IMR-90 (cell line): ENCODE data around the gene PSMD6. TPM values are rescaled to one million over a fixed set of nuclear protein-coding genes. Genes with fewer than 3 reads are reported as not detected.

Source experiments
- ATAC-seq: fragments of 200-7000 bp; cut with Tn5 transposase; 2 replicates; pipeline ENCODE4 v1.9.1; 2020; ENCODE audit warnings: low read depth, mild to moderate bottlenecking, moderate library complexity
- BruUV-seq: library from RNA; stranded (reverse); fragments of 400-500 nt; replicated peaks from 2 replicates; lab custom pipeline; 2021; lab: Mats Ljungman, UMichigan
- CTCF ChIA-PET: fragments of 300-600 bp; formaldehyde crosslinking; extraction: SDS; loops from one replicate; lab custom pipeline; 2021; ENCODE audit warnings: antibody characterized with exemption; lab: Yijun Ruan, JAX
- POLR2A ChIA-PET: fragments of 300-600 bp; sonication (Branson Sonifier 250); formaldehyde crosslinking; loops from one replicate; lab custom pipeline; 2022; ENCODE audit warnings: antibody characterized with exemption; ENCODE audit not compliant: unreplicated experiment; lab: Charles Lee
- DNase-seq: peaks from one replicate; pipeline ENCODE4 v3.0.0; 2013
- H2AFZ ChIP-seq: replicated peaks from 2 replicates; pipeline ENCODE3; 2013; ENCODE audit warnings: low read length, mild to moderate bottlenecking; ENCODE audit not compliant: poor library complexity
- H2AK5ac ChIP-seq: 2 replicates; pipeline ENCODE4 v1.6.1; 2013; ENCODE audit warnings: low read depth, low read length, inconsistent platforms
- H2AK9ac ChIP-seq: replicated peaks from 2 replicates; pipeline ENCODE3; 2013; ENCODE audit warnings: mild to moderate bottlenecking, low read depth, low read length, moderate library complexity; ENCODE audit not compliant: poor library complexity
- H2BK120ac ChIP-seq: 2 replicates; pipeline ENCODE4 v1.6.1; 2013; ENCODE audit warnings: low read depth, low read length, inconsistent platforms
- H2BK15ac ChIP-seq: 3 replicates; pipeline ENCODE4 v1.6.1; 2013; ENCODE audit warnings: low read depth, low read length, inconsistent platforms
- H2BK20ac ChIP-seq: 2 replicates; pipeline ENCODE4 v1.6.1; 2013; ENCODE audit warnings: low read depth, mild to moderate bottlenecking, inconsistent platforms, low read length, moderate library complexity
- H2BK5ac ChIP-seq: 2 replicates; pipeline ENCODE4 v1.6.1; 2013; ENCODE audit warnings: mild to moderate bottlenecking, low read depth, low read length, inconsistent platforms; ENCODE audit not compliant: poor library complexity, severe bottlenecking
- H3K14ac ChIP-seq: replicated peaks from 2 replicates; pipeline ENCODE4 v1.6.1; 2013; ENCODE audit warnings: low read depth, low read length, inconsistent platforms
- H3K18ac ChIP-seq: 2 replicates; pipeline ENCODE4 v1.6.1; 2013; ENCODE audit warnings: low read depth, low read length, control low read depth
- H3K23ac ChIP-seq: 2 replicates; pipeline ENCODE4 v1.6.1; 2013; ENCODE audit warnings: low read depth, low read length, inconsistent platforms
- H3K27ac ChIP-seq: 2 replicates; pipeline ENCODE4 v1.5.1; 2013; ENCODE audit warnings: mild to moderate bottlenecking, control low read depth, low read length; ENCODE audit not compliant: insufficient read depth
- H3K27me3 ChIP-seq: 2 replicates; pipeline ENCODE4 v1.6.1; 2013; ENCODE audit warnings: low read length; ENCODE audit not compliant: control insufficient read depth, insufficient read depth
- H3K36me3 ChIP-seq: 2 replicates; pipeline ENCODE4 v1.6.1; 2013; ENCODE audit warnings: low read length, mixed read lengths; ENCODE audit not compliant: control insufficient read depth, insufficient read depth
- H3K4ac ChIP-seq: 2 replicates; pipeline ENCODE4 v1.6.1; 2013; ENCODE audit warnings: low read depth, low read length, inconsistent platforms
- H3K4me1 ChIP-seq: 2 replicates; pipeline ENCODE4 v1.6.1; 2013; ENCODE audit warnings: low read length, mixed read lengths; ENCODE audit not compliant: control insufficient read depth, insufficient read depth
- H3K4me2 ChIP-seq: 2 replicates; pipeline ENCODE4 v1.6.1; 2013; ENCODE audit warnings: low read depth, mild to moderate bottlenecking, control low read depth, low read length, moderate library complexity
- H3K4me3 ChIP-seq: 2 replicates; pipeline ENCODE4 v1.5.1; 2013; ENCODE audit warnings: low read depth, mild to moderate bottlenecking, control low read depth, low read length, moderate library complexity; ENCODE audit not compliant: insufficient read depth
- H3K56ac ChIP-seq: 2 replicates; pipeline ENCODE4 v1.6.1; 2013; ENCODE audit warnings: low read length, inconsistent platforms; ENCODE audit not compliant: insufficient read depth; ENCODE audit errors: extremely low read depth
- H3K79me1 ChIP-seq, 2 experiments: 2 replicates each; pipeline ENCODE4 v1.6.1; 2013; ENCODE audit warnings: low read length in 2 of 2, inconsistent platforms in 1 of 2, low read depth in 1 of 2
- H3K9ac ChIP-seq: 2 replicates; pipeline ENCODE4 v1.6.1; 2013; ENCODE audit warnings: low read depth, low read length, control low read depth
- H3K9me1 ChIP-seq: 2 replicates; pipeline ENCODE4 v1.6.1; 2013; ENCODE audit warnings: low read length, inconsistent platforms; ENCODE audit not compliant: insufficient read depth
- H3K9me3 ChIP-seq: 2 replicates; pipeline ENCODE4 v1.6.1; 2013; ENCODE audit warnings: low read length; ENCODE audit not compliant: control insufficient read depth, insufficient read depth
- H4K20me1 ChIP-seq: 2 replicates; pipeline ENCODE4 v1.6.1; 2013; ENCODE audit warnings: low read length, inconsistent platforms; ENCODE audit not compliant: insufficient read depth
- H4K5ac ChIP-seq: 2 replicates; pipeline ENCODE4 v1.6.1; 2013; ENCODE audit warnings: mild to moderate bottlenecking, low read depth, low read length, control low read depth
- H4K8ac ChIP-seq, 2 experiments: 2 replicates each; pipeline ENCODE4 v1.6.1; 2013; ENCODE audit warnings: low read depth in 2 of 2, low read length in 2 of 2, control low read depth in 1 of 2, inconsistent platforms in 1 of 2
- H4K91ac ChIP-seq: 2 replicates; pipeline ENCODE4 v1.6.1; 2013; ENCODE audit warnings: low read depth, low read length, inconsistent platforms; ENCODE audit not compliant: insufficient read depth
- BHLHE40 ChIP-seq: fragments of 150-350 bp; IDR thresholded peaks from 2 replicates; pipeline ENCODE4 v1.6.1; 2016; ENCODE audit warnings: mild to moderate bottlenecking, low read depth, low read length
- CEBPB ChIP-seq: IDR thresholded peaks from 2 replicates; pipeline ENCODE4 v1.6.1; 2012; ENCODE audit warnings: low read depth, low read length, improper control_type of control experiment
- CHD1 ChIP-seq: IDR thresholded peaks from 2 replicates; pipeline ENCODE4 v1.6.1; 2012; ENCODE audit warnings: low read depth, low read length, improper control_type of control experiment
- FOS ChIP-seq: fragments of 150-350 bp; IDR thresholded peaks from 2 replicates; pipeline ENCODE4 v1.6.1; 2016; ENCODE audit warnings: low read depth, low read length
- MAFK ChIP-seq: IDR thresholded peaks from 2 replicates; pipeline ENCODE4 v1.6.1; 2012; ENCODE audit warnings: low read depth, low read length, improper control_type of control experiment
- MAZ ChIP-seq: IDR thresholded peaks from 2 replicates; pipeline ENCODE4 v1.6.1; 2012; ENCODE audit warnings: low read depth, mild to moderate bottlenecking, low read length, improper control_type of control experiment, moderate library complexity, borderline replicate concordance
- MXI1 ChIP-seq: IDR thresholded peaks from 2 replicates; pipeline ENCODE4 v1.6.1; 2012; ENCODE audit warnings: low read depth, mild to moderate bottlenecking, low read length, moderate library complexity, borderline replicate concordance
- NFE2L2 ChIP-seq: fragments of 150-350 bp; IDR thresholded peaks from 2 replicates; pipeline ENCODE4 v1.6.1; 2016; ENCODE audit warnings: low read depth, mild to moderate bottlenecking, low read length
- POLR2A ChIP-seq: IDR thresholded peaks from 2 replicates; pipeline ENCODE4 v1.6.1; 2012; ENCODE audit warnings: mild to moderate bottlenecking, low read depth, low read length
- RAD21 ChIP-seq: IDR thresholded peaks from 2 replicates; pipeline ENCODE4 v1.6.1; 2012; ENCODE audit warnings: low read length, improper control_type of control experiment
- RCOR1 ChIP-seq: IDR thresholded peaks from 2 replicates; pipeline ENCODE4 v1.6.1; 2012; ENCODE audit warnings: mild to moderate bottlenecking, low read length, improper control_type of control experiment; ENCODE audit not compliant: insufficient replicate concordance
- RFX5 ChIP-seq: IDR thresholded peaks from 2 replicates; pipeline ENCODE4 v1.8.0; 2012; ENCODE audit warnings: low read depth, mild to moderate bottlenecking, low read length, moderate library complexity
- SMC3 ChIP-seq: fragments of 150-350 bp; IDR thresholded peaks from 2 replicates; pipeline ENCODE4 v1.6.1; 2016; ENCODE audit warnings: low read depth, mild to moderate bottlenecking, antibody characterized with exemption, low read length, moderate library complexity
- WGBS, 2 experiments: methylation state at CpG; one replicate each; pipeline versions ENCODE4 v1.1.5 to v1.1.7; 2013; ENCODE audit warnings: missing lambda C conversion rate in 2 of 2; ENCODE audit not compliant: insufficient read length in 1 of 2; ENCODE audit errors: extremely low coverage in 2 of 2; 5-methylcytosine and 5-hydroxymethylcytosine counted together
- dilution Hi-C: fragments of 300-500 bp; cut with HindIII; formaldehyde crosslinking; loops from one replicate; pipeline ENCODE4 v1.14.3; 2018; ENCODE audit warnings: low sequenced_read_pairs; ENCODE audit not compliant: unreplicated experiment
- in situ Hi-C: fragments of 300-500 bp; cut with MboI; formaldehyde crosslinking; loops from 3 replicates; pipeline ENCODE4 v1.14.3; 2019; ENCODE audit warnings: low sequenced_read_pairs, inconsistent platforms, mixed read lengths
- intact Hi-C: fragments of 100-400 bp; cut with micrococcal nuclease; formaldehyde crosslinking; loops from 2 replicates; pipeline ENCODE4 v1.10.0; 2022
- polyA plus RNA-seq, 3 experiments: library from polyadenylated mRNA; depleted of rRNA; stranded (reverse); fragments of >200 nt; gene quantifications; 2 replicates each; pipeline ENCODE4 v1.2.3, GENCODE V29; 2012; ENCODE audit warnings: low replicate concordance in 1 of 3
- total RNA-seq: library from RNA; depleted of rRNA; stranded (reverse); fragments of >200 nt; gene quantifications from 2 replicates; pipeline ENCODE4 v1.2.3, GENCODE V29; 2012
- TF ChIP-seq, protein P1 (sequence below): fragments of 150-350 bp; IDR thresholded peaks from 2 replicates; pipeline ENCODE4 v1.6.1; 2017; ENCODE audit warnings: mild to moderate bottlenecking, antibody characterized with exemption, low read length, low read depth
- TF ChIP-seq, protein P2 (sequence below): fragments of 150-350 bp; IDR thresholded peaks from 2 replicates; pipeline ENCODE4 v1.6.1; 2016; ENCODE audit warnings: low read depth, mild to moderate bottlenecking, low read length, moderate library complexity, borderline replicate concordance
- TF ChIP-seq, protein P3 (sequence below): conservative IDR thresholded peaks from 2 replicates; pipeline ENCODE4 v1.5.1; 2012; ENCODE audit warnings: mild to moderate bottlenecking, low read depth, low read length, improper control_type of control experiment

Gene PSMD6
- total and polyA plus RNA-seq, 2 of the 4 experiments (the other 2 are of a cell fraction): 86.6 to 91.8 TPM

DNA sequence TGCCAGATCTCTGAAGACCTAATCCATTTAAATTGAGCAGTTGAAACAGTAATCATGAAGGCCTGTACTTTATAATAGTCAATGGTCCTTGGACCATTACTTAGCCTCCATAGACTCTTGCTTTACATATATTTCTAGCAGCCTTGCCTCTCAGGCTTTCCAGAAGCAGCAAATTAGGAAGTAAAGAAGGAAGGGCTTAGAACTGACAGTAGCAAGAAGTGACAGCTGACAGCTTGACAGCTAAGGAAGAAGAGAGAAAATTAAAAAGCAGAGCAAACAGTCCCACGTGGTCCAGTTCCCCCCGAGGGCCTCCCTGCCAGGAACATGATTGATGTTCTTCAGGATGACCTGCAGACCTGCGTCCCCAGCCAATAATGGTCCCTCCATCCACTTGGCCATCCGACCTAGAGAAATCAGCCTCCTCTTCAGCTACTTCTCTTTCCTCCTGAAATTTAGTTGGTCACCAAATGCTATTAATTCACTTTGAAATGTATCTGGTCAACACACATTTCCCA is 15.0 kb upstream of the PSMD6 start:
- H2BK120ac ChIP-seq: no peak overlapping the region
- no peaks in the 10 kb centered on the region for H4K20me1 ChIP-seq
- no peak for ATAC-seq
- H2BK5ac ChIP-seq: no peak overlapping the region
- TF ChIP-seq MAZ (no peak), MAFK (no peak), BHLHE40 (no peak), RFX5 (no peak), POLR2A (no peak), MXI1 (no peak), CEBPB (no peak), CHD1 (no peak), RAD21 (no peak), SMC3 (no peak), FOS (no peak), NFE2L2 (no peak), RCOR1 (no peak)
- TF ChIP-seq, protein P1, sequence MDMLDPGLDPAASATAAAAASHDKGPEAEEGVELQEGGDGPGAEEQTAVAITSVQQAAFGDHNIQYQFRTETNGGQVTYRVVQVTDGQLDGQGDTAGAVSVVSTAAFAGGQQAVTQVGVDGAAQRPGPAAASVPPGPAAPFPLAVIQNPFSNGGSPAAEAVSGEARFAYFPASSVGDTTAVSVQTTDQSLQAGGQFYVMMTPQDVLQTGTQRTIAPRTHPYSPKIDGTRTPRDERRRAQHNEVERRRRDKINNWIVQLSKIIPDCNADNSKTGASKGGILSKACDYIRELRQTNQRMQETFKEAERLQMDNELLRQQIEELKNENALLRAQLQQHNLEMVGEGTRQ: no peak
- TF ChIP-seq, protein P2, sequence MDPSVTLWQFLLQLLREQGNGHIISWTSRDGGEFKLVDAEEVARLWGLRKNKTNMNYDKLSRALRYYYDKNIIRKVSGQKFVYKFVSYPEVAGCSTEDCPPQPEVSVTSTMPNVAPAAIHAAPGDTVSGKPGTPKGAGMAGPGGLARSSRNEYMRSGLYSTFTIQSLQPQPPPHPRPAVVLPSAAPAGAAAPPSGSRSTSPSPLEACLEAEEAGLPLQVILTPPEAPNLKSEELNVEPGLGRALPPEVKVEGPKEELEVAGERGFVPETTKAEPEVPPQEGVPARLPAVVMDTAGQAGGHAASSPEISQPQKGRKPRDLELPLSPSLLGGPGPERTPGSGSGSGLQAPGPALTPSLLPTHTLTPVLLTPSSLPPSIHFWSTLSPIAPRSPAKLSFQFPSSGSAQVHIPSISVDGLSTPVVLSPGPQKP: no peak
- TF ChIP-seq, protein P3, sequence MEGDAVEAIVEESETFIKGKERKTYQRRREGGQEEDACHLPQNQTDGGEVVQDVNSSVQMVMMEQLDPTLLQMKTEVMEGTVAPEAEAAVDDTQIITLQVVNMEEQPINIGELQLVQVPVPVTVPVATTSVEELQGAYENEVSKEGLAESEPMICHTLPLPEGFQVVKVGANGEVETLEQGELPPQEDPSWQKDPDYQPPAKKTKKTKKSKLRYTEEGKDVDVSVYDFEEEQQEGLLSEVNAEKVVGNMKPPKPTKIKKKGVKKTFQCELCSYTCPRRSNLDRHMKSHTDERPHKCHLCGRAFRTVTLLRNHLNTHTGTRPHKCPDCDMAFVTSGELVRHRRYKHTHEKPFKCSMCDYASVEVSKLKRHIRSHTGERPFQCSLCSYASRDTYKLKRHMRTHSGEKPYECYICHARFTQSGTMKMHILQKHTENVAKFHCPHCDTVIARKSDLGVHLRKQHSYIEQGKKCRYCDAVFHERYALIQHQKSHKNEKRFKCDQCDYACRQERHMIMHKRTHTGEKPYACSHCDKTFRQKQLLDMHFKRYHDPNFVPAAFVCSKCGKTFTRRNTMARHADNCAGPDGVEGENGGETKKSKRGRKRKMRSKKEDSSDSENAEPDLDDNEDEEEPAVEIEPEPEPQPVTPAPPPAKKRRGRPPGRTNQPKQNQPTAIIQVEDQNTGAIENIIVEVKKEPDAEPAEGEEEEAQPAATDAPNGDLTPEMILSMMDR: no peak
- ChIA-PET CTCF (interaction anchor here (0.6 kb wide), 1 partner anchor 35 kb away, joined by 3 read pairs; no protein-coding TSS in a partner anchor), POLR2A (no interaction called here)
- H2AK9ac ChIP-seq: no peak overlapping the region
- H3K23ac ChIP-seq: no peak overlapping the region
- dilution Hi-C loops: loop anchor here (25.0 kb wide), 1 partner anchor 424 kb away; no protein-coding TSS in a partner anchor
- no peak overlapping the region for H2AK5ac ChIP-seq
- H3K9me1 ChIP-seq: peaks cover 3% of the 10 kb centered on the region; the same call in 1 of the 2 replicates
- no peak overlapping the region for H3K4me2 ChIP-seq
- no peak overlapping the region for H4K5ac ChIP-seq
- no peaks in the 10 kb centered on the region for H3K79me1 ChIP-seq
- no peaks in the 10 kb centered on the region; the same call in 1 of the 2 replicates for H3K4me1 ChIP-seq
- no peak overlapping the region for H3K18ac ChIP-seq
- no peak overlapping the region for H3K27ac ChIP-seq
- H3K4ac ChIP-seq: no peak overlapping the region
- no peaks in the 10 kb centered on the region; the same call in 1 of the 2 replicates for H3K9me3 ChIP-seq
- no peak overlapping the region for H2BK15ac ChIP-seq
- H3K4me3 ChIP-seq: no peak overlapping the region
- intact Hi-C loops: no loop called here
- BruUV-seq: no TSS peak
- no peak overlapping the region for H2BK20ac ChIP-seq
- DNase-seq: no peak
- no peaks in the 10 kb centered on the region for H3K36me3 ChIP-seq
- no peak overlapping the region for H3K56ac ChIP-seq
- no peaks in the 10 kb centered on the region for H3K27me3 ChIP-seq
- no peak overlapping the region; the same call in 1 of the 2 replicates for H3K14ac ChIP-seq
- in situ Hi-C loops: loop anchor here (25.0 kb wide), 1 partner anchor 174 kb away; no protein-coding TSS in a partner anchor
- no peak overlapping the region for H4K8ac ChIP-seq
- no peak overlapping the region for H3K9ac ChIP-seq
- WGBS, 2 experiments: 71% methylated on average over 3 of the region's 4 CpGs; no CpG with 5 or more reads in 1 of the 2 experiments
- H4K91ac ChIP-seq: no peak overlapping the region
- H2AFZ ChIP-seq: no peak overlapping the region
